GM23338 (cell line): ENCODE data around the gene SLC37A1. TPM values are rescaled to one million over a fixed set of nuclear protein-coding genes. Genes with fewer than 3 reads are reported as not detected.

ENCODE experiments used
- ATAC-seq: fragments of 200-7000 bp; cut with Tn5 transposase; 3 replicates; pipeline ENCODE4 v1.9.1; 2020
- DNase-seq: peaks from one replicate; pipeline ENCODE4 v3.0.0-alpha.2; 2015; ENCODE audit warnings: low spot score
- H2AFZ ChIP-seq: fragments of 200-600 bp; sonication (generic); 2 replicates; pipeline ENCODE4 v1.8.0; 2016; ENCODE audit warnings: antibody characterized with exemption, mild to moderate bottlenecking, moderate library complexity
- H3F3A ChIP-seq: fragments of 200-600 bp; sonication (generic); replicated peaks from 2 replicates; pipeline ENCODE4 v1.8.0; 2017; ENCODE audit warnings: antibody characterized with exemption, mixed run types, low read depth
- H3K27ac ChIP-seq: fragments of 200-600 bp; sonication (generic); 2 replicates; pipeline ENCODE4 v1.6.1; 2016; ENCODE audit warnings: low read depth
- H3K27me3 ChIP-seq: fragments of 200-600 bp; sonication (generic); 2 replicates; pipeline ENCODE4 v1.8.0; 2016; ENCODE audit warnings: mild to moderate bottlenecking, mixed run types, moderate library complexity; ENCODE audit not compliant: insufficient read depth
- H3K36me3 ChIP-seq: fragments of 200-600 bp; sonication (generic); 2 replicates; pipeline ENCODE4 v1.8.0; 2016; ENCODE audit warnings: mild to moderate bottlenecking; ENCODE audit not compliant: insufficient read depth
- H3K4me1 ChIP-seq: fragments of 200-600 bp; sonication (generic); 2 replicates; pipeline ENCODE4 v1.8.0; 2016; ENCODE audit warnings: mild to moderate bottlenecking, moderate library complexity; ENCODE audit not compliant: insufficient read depth
- H3K4me2 ChIP-seq: fragments of 200-600 bp; sonication (generic); 2 replicates; pipeline ENCODE4 v1.7.1; 2017; ENCODE audit warnings: mixed run types
- H3K4me3 ChIP-seq: fragments of 200-600 bp; sonication (generic); 2 replicates; pipeline ENCODE4 v1.6.1; 2016; ENCODE audit warnings: mixed run types
- H3K79me2 ChIP-seq: fragments of 200-600 bp; sonication (generic); replicated peaks from 2 replicates; pipeline ENCODE4 v1.8.0; 2017; ENCODE audit warnings: mild to moderate bottlenecking; ENCODE audit not compliant: insufficient read depth
- H3K9me2 ChIP-seq: fragments of 200-600 bp; sonication (generic); 2 replicates; pipeline ENCODE4 v1.8.0; 2017; ENCODE audit not compliant: insufficient read depth
- H4K20me1 ChIP-seq: fragments of 200-600 bp; sonication (generic); replicated peaks from 2 replicates; pipeline ENCODE4 v1.8.0; 2017; ENCODE audit warnings: mild to moderate bottlenecking; ENCODE audit not compliant: insufficient read depth
- H3K27ac Mint-ChIP-seq: 2 replicates; pipeline ENCODE4 v1.8.0; 2020; ENCODE audit warnings: inconsistent platforms, mild to moderate bottlenecking, moderate library complexity, mixed read lengths
- H3K27me3 Mint-ChIP-seq: 3 replicates; pipeline ENCODE4 v1.8.0; 2022; ENCODE audit warnings: low read depth, mild to moderate bottlenecking, moderate library complexity, mixed read lengths, inconsistent platforms; ENCODE audit not compliant: insufficient read depth, poor library complexity
- H3K36me3 Mint-ChIP-seq: 3 replicates; pipeline ENCODE4 v1.8.0; 2021; ENCODE audit warnings: low read depth, mild to moderate bottlenecking, inconsistent platforms, moderate library complexity, mixed read lengths
- H3K4me1 Mint-ChIP-seq: 3 replicates; pipeline ENCODE4 v1.8.0; 2020; ENCODE audit warnings: mild to moderate bottlenecking, inconsistent platforms, mixed read lengths
- H3K4me3 Mint-ChIP-seq: 3 replicates; pipeline ENCODE4 v1.8.0; 2021; ENCODE audit warnings: moderate library complexity, mild to moderate bottlenecking, inconsistent platforms, mixed read lengths
- H3K9me3 Mint-ChIP-seq: 3 replicates; pipeline ENCODE4 v1.8.0; 2020; ENCODE audit warnings: moderate library complexity, mild to moderate bottlenecking, inconsistent platforms, mixed read lengths
- CREB1 ChIP-seq: fragments of 250-450 bp; sonication (Bioruptor Pico); IDR thresholded peaks from 2 replicates; pipeline ENCODE4 v1.5.0; 2020; ENCODE audit warnings: low read depth, mild to moderate bottlenecking, moderate library complexity
- EZH2 ChIP-seq: fragments of 200-600 bp; sonication (generic); IDR thresholded peaks from one replicate; pipeline ENCODE4 v1.8.0; 2017; ENCODE audit warnings: antibody characterized with exemption, mild to moderate bottlenecking, low read depth; ENCODE audit not compliant: unreplicated experiment
- EZH2phosphoT487 ChIP-seq: fragments of 200-600 bp; sonication (generic); IDR thresholded peaks from one replicate; pipeline ENCODE4 v1.8.1; 2018; ENCODE audit warnings: antibody characterized with exemption; ENCODE audit not compliant: unreplicated experiment
- NANOG ChIP-seq: IDR thresholded peaks from 2 replicates; pipeline ENCODE4 v1.6.1; 2016; ENCODE audit warnings: antibody characterized with exemption, borderline replicate concordance
- STAT1 ChIP-seq: IDR thresholded peaks from one replicate; pipeline ENCODE4 v1.6.1; 2016; ENCODE audit warnings: antibody characterized with exemption; ENCODE audit not compliant: unreplicated experiment
- polyA plus RNA-seq: library from polyadenylated mRNA; unstranded; fragments of >200 nt; fragmentation: Nextera tagmentation; extraction: Ambion mirVana; gene quantifications from 2 replicates; pipeline ENCODE4 v1.2.1, GENCODE V29; 2016
- total RNA-seq: library from RNA; depleted of rRNA; stranded (reverse); fragments of >200 nt; shearing (Covaris generic); gene quantifications from 2 replicates; pipeline ENCODE4 v1.2.3, GENCODE V29; 2014
- TF ChIP-seq, protein P1 (sequence below), 2 experiments: fragments of 200-600 bp in 1 of 2; sonication (generic) in 1 of 2; conservative IDR thresholded peaks; 2 replicates each; pipeline versions ENCODE4 v1.5.1 to v1.6.1; 2016 to 2017; ENCODE audit warnings: antibody characterized with exemption in 2 of 2, low read depth in 2 of 2, mild to moderate bottlenecking in 2 of 2, moderate library complexity in 1 of 2
- TF ChIP-seq, protein P2 (sequence below): IDR thresholded peaks from one replicate; pipeline ENCODE4 v1.6.1; 2018; ENCODE audit warnings: antibody characterized with exemption; ENCODE audit not compliant: unreplicated experiment

Gene SLC37A1
- total and polyA plus RNA-seq, 2 experiments from 2014 or later = 14.0 to 30.3 TPM

DNA sequence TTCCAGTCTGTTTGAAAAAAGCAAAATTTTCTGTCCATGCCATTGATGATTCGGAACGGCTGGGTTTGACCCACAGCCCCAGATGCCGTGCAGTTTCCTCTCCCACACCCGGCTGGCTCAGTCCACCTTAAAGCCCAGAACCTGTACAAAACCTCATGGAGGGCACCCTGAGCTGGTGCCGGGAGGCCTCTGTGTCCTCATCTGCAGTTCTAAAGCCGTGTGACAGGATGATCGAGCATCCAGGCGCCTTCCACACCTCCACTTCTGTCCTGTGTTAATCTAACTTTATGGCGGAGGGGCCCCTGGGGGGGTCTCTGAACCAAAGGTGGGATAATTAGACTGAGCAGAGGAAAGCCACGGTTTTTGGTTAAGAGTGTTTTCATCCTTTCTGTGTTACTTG is 49.6 kb downstream of the SLC37A1 start:
- TF ChIP-seq EZH2phosphoT487 = no peak
- Histone ChIP-seq H2AFZ (no peak overlapping the region), H3K27me3 (no peaks in the 10 kb centered on the region), H3K36me3 (no peaks in the 10 kb centered on the region), H3K27ac (no peak overlapping the region), H4K20me1 (no peaks in the 10 kb centered on the region; the same call in 1 of the 2 replicates), H3K4me1 (no peaks in the 10 kb centered on the region), H3K9me2 (no peaks in the 10 kb centered on the region), H3K4me2 (no peak overlapping the region), H3F3A (no peaks in the 10 kb centered on the region), H3K4me3 (no peak overlapping the region), H3K79me2 (no peaks in the 10 kb centered on the region)
- H3K4me1 Mint-ChIP-seq = no peaks in the 10 kb centered on the region; the same call in 2 of the 3 replicates
- no peak overlapping the region for H3K27ac Mint-ChIP-seq
- peaks cover 8% of the 10 kb centered on the region for H3K27me3 Mint-ChIP-seq
- H3K36me3 Mint-ChIP-seq = peaks cover 70% of the 10 kb centered on the region
- no peak overlapping the region for H3K4me3 Mint-ChIP-seq
- ATAC-seq = no peak
- H3K9me3 Mint-ChIP-seq = no peaks in the 10 kb centered on the region
- DNase-seq = no peak

DNA sequence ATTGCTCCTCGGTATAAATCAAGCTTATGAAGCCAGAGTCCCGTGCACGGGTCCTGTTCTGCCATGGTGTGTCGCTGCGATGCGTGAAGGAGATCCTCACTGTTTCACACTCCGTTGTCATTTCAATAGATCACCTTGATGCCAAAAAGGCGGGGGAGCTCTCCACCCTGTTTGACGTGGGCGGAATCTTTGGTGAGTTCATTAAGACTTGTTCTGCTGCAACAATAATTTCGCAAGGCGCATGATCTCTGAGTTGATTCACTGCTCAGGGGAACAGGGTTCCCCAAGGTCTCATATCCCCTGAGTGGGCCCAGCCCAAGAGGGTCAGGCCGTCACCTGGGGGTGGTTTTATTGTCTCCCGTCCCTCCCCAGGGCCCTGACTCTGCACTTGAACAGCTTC is 50.0 kb downstream of the SLC37A1 start:
- H3K79me2 ChIP-seq = no peaks in the 10 kb centered on the region
- H3K9me3 Mint-ChIP-seq = no peaks in the 10 kb centered on the region
- H3K36me3 ChIP-seq = no peaks in the 10 kb centered on the region
- no peaks in the 10 kb centered on the region; the same call in 2 of the 3 replicates for H3K4me1 Mint-ChIP-seq
- no peak for DNase-seq
- no peak overlapping the region for H3K27ac ChIP-seq
- H3K27me3 Mint-ChIP-seq = peaks cover 9% of the 10 kb centered on the region
- H3F3A ChIP-seq = no peaks in the 10 kb centered on the region
- no peaks in the 10 kb centered on the region for H3K27me3 ChIP-seq
- TF ChIP-seq, protein P1, sequence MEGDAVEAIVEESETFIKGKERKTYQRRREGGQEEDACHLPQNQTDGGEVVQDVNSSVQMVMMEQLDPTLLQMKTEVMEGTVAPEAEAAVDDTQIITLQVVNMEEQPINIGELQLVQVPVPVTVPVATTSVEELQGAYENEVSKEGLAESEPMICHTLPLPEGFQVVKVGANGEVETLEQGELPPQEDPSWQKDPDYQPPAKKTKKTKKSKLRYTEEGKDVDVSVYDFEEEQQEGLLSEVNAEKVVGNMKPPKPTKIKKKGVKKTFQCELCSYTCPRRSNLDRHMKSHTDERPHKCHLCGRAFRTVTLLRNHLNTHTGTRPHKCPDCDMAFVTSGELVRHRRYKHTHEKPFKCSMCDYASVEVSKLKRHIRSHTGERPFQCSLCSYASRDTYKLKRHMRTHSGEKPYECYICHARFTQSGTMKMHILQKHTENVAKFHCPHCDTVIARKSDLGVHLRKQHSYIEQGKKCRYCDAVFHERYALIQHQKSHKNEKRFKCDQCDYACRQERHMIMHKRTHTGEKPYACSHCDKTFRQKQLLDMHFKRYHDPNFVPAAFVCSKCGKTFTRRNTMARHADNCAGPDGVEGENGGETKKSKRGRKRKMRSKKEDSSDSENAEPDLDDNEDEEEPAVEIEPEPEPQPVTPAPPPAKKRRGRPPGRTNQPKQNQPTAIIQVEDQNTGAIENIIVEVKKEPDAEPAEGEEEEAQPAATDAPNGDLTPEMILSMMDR (conservative IDR thresholded peaks at IDR 0.05; ENCODE audit: low read depth in 2 of 2) = no peak
- TF ChIP-seq CREB1 (no peak), EZH2 (no peak), NANOG (no peak), STAT1 (no peak)
- TF ChIP-seq, protein P2, sequence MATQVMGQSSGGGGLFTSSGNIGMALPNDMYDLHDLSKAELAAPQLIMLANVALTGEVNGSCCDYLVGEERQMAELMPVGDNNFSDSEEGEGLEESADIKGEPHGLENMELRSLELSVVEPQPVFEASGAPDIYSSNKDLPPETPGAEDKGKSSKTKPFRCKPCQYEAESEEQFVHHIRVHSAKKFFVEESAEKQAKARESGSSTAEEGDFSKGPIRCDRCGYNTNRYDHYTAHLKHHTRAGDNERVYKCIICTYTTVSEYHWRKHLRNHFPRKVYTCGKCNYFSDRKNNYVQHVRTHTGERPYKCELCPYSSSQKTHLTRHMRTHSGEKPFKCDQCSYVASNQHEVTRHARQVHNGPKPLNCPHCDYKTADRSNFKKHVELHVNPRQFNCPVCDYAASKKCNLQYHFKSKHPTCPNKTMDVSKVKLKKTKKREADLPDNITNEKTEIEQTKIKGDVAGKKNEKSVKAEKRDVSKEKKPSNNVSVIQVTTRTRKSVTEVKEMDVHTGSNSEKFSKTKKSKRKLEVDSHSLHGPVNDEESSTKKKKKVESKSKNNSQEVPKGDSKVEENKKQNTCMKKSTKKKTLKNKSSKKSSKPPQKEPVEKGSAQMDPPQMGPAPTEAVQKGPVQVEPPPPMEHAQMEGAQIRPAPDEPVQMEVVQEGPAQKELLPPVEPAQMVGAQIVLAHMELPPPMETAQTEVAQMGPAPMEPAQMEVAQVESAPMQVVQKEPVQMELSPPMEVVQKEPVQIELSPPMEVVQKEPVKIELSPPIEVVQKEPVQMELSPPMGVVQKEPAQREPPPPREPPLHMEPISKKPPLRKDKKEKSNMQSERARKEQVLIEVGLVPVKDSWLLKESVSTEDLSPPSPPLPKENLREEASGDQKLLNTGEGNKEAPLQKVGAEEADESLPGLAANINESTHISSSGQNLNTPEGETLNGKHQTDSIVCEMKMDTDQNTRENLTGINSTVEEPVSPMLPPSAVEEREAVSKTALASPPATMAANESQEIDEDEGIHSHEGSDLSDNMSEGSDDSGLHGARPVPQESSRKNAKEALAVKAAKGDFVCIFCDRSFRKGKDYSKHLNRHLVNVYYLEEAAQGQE = no peak
- H2AFZ ChIP-seq = no peak overlapping the region
- no peak overlapping the region for H3K4me3 Mint-ChIP-seq
- ATAC-seq = no peak
- H3K36me3 Mint-ChIP-seq = peaks cover 70% of the 10 kb centered on the region
- H3K9me2 ChIP-seq = no peaks in the 10 kb centered on the region
- no peak overlapping the region for H3K27ac Mint-ChIP-seq
- no peaks in the 10 kb centered on the region; the same call in 1 of the 2 replicates for H4K20me1 ChIP-seq
- H3K4me2 ChIP-seq = no peak overlapping the region
- H3K4me1 ChIP-seq = no peaks in the 10 kb centered on the region
- no peak overlapping the region for H3K4me3 ChIP-seq
